ENCODE measurements around the gene PPFIBP2. TPM values are rescaled to one million over a fixed set of nuclear protein-coding genes. Genes with fewer than 3 reads are reported as not detected.

Gene PPFIBP2
- total RNA-seq, 1 experiment from 2014 or later = 1.2 TPM

- DNase-seq (ENCODE audit: low read depth) = no peak
These were observed 62.3 kb downstream of the PPFIBP2 start for GRCh38 chr11:7575841-7576725.

- DNase-seq (ENCODE audit: low read depth) = no peak
These were observed 63.0 kb downstream of the PPFIBP2 start for GRCh38 chr11:7576726-7577290.

GRCh38 chr11:7577291-7578190 lies 63.7 kb downstream of the PPFIBP2 start:
- DNase-seq (ENCODE audit: low read depth) = peak; percentile 28

GRCh38 chr11:7578276-7578955 lies 64.6 kb downstream of the PPFIBP2 start:
- no peak for DNase-seq (ENCODE audit: low read depth)

GRCh38 chr11:7579361-7579791 lies 65.6 kb downstream of the PPFIBP2 start:
- DNase-seq (ENCODE audit: low read depth) = no peak

- no peak for DNase-seq (ENCODE audit: low read depth)
These were observed 67.3 kb downstream of the PPFIBP2 start for GRCh38 chr11:7581021-7581590.

GRCh38 chr11:7582338-7582985 lies 68.7 kb downstream of the PPFIBP2 start:
- peak; percentile 70 for DNase-seq (ENCODE audit: low read depth)

- DNase-seq (ENCODE audit: low read depth) = no peak
These were observed 69.4 kb downstream of the PPFIBP2 start for GRCh38 chr11:7583248-7583647.

GRCh38 chr11:7584910-7585309 lies 71.1 kb downstream of the PPFIBP2 start:
- no peak for DNase-seq (ENCODE audit: low read depth)

- DNase-seq (ENCODE audit: low read depth) = no peak
These were observed 72.0 kb downstream of the PPFIBP2 start for GRCh38 chr11:7585816-7586215.

- no peak for DNase-seq (ENCODE audit: low read depth)
These were observed 72.6 kb downstream of the PPFIBP2 start for GRCh38 chr11:7586376-7586775.

GRCh38 chr11:7587712-7588111 lies 73.9 kb downstream of the PPFIBP2 start:
- DNase-seq (ENCODE audit: low read depth) = no peak

GRCh38 chr11:7589861-7590260 lies 76.1 kb downstream of the PPFIBP2 start:
- DNase-seq (ENCODE audit: low read depth) = no peak

GRCh38 chr11:7590529-7590928 lies 76.7 kb downstream of the PPFIBP2 start:
- no peak for DNase-seq (ENCODE audit: low read depth)

GRCh38 chr11:7591107-7591894 lies 77.5 kb downstream of the PPFIBP2 start:
- no peak for DNase-seq (ENCODE audit: low read depth)

GRCh38 chr11:7591987-7592386 lies 78.2 kb downstream of the PPFIBP2 start:
- no peak for DNase-seq (ENCODE audit: low read depth)

GRCh38 chr11:7592711-7593110 lies 78.9 kb downstream of the PPFIBP2 start:
- DNase-seq (ENCODE audit: low read depth) = peak; percentile 66

GRCh38 chr11:7593481-7593880 lies 79.7 kb downstream of the PPFIBP2 start:
- DNase-seq (ENCODE audit: low read depth) = no peak

Data from HT1080 (cell line).